ENCODE data around the gene FAM216B. TPM values are rescaled to one million over a fixed set of nuclear protein-coding genes. Genes with fewer than 3 reads are reported as not detected.

Gene FAM216B
- total and polyA plus RNA-seq, 8 donors: 0.41 to 17.5 (median 9.3) TPM

GRCh38 chr13:42740753-42741152 is 40.6 kb upstream of the FAM216B start:
- Histone ChIP-seq H3K27ac (no peak overlapping the region), H3K27me3 (no peaks in the 10 kb centered on the region), H3K36me3 (no peaks in the 10 kb centered on the region), H3K9me3 (no peaks in the 10 kb centered on the region), H3K4me3 (no peak overlapping the region), H3K4me1 (no peaks in the 10 kb centered on the region)
- peak in 3 of 4 donors; percentile 60 to 66 (median 63) for DNase-seq
- TF ChIP-seq, protein P1, sequence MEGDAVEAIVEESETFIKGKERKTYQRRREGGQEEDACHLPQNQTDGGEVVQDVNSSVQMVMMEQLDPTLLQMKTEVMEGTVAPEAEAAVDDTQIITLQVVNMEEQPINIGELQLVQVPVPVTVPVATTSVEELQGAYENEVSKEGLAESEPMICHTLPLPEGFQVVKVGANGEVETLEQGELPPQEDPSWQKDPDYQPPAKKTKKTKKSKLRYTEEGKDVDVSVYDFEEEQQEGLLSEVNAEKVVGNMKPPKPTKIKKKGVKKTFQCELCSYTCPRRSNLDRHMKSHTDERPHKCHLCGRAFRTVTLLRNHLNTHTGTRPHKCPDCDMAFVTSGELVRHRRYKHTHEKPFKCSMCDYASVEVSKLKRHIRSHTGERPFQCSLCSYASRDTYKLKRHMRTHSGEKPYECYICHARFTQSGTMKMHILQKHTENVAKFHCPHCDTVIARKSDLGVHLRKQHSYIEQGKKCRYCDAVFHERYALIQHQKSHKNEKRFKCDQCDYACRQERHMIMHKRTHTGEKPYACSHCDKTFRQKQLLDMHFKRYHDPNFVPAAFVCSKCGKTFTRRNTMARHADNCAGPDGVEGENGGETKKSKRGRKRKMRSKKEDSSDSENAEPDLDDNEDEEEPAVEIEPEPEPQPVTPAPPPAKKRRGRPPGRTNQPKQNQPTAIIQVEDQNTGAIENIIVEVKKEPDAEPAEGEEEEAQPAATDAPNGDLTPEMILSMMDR (IDR thresholded peaks at IDR 0.05): no peak
- ATAC-seq: no peak
- intact Hi-C loops (cut with DNase I): no loop called here

GRCh38 chr13:42741914-42742313 is 39.5 kb upstream of the FAM216B start:
- intact Hi-C loops (cut with DNase I): no loop called here
- DNase-seq (no peak), ATAC-seq (no peak)
- TF ChIP-seq, protein P1 (IDR thresholded peaks at IDR 0.05): no peak
- Histone ChIP-seq H3K27ac (no peak overlapping the region), H3K4me3 (no peak overlapping the region), H3K4me1 (no peaks in the 10 kb centered on the region), H3K9me3 (no peaks in the 10 kb centered on the region), H3K27me3 (no peaks in the 10 kb centered on the region), H3K36me3 (no peaks in the 10 kb centered on the region)

DNA sequence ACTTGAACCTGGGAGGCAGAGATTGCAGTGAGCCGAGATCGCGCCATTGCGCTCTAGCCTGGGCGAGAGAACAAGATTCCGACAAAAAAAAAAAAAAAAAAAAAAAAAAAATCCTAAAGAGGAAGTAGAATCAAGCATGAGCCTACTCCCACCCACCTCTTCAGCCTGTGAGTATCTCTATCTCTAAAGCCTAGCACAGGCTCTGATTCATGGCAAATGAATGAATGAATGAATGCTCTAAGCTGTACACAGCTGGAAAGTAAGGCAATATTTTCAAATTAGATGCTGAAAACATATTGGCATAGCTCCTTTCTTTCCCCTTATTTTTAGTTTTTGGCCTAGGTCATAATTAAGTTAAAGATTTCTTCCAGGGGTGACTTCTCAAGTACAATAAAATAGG is 35.7 kb upstream of the FAM216B start:
- no peaks in the 10 kb centered on the region for H3K9me3 ChIP-seq
- no peak overlapping the region for H3K27ac ChIP-seq
- ATAC-seq (no peak), DNase-seq (no peak)
- intact Hi-C loops (cut with DNase I): no loop called here
- TF ChIP-seq, protein P1 (IDR thresholded peaks at IDR 0.05): no peak
- H3K36me3 ChIP-seq: no peaks in the 10 kb centered on the region
- no peaks in the 10 kb centered on the region for H3K4me1 ChIP-seq
- H3K27me3 ChIP-seq: no peaks in the 10 kb centered on the region
- H3K4me3 ChIP-seq: no peak overlapping the region

GRCh38 chr13:42746866-42747265 is 34.5 kb upstream of the FAM216B start:
- no peak overlapping the region for H3K27ac ChIP-seq
- ATAC-seq (no peak), DNase-seq (no peak)
- no peaks in the 10 kb centered on the region for H3K9me3 ChIP-seq
- H3K36me3 ChIP-seq: no peaks in the 10 kb centered on the region
- H3K4me3 ChIP-seq: no peak overlapping the region
- intact Hi-C loops (cut with DNase I): no loop called here
- H3K27me3 ChIP-seq: no peaks in the 10 kb centered on the region
- H3K4me1 ChIP-seq: no peaks in the 10 kb centered on the region
- TF ChIP-seq, protein P1 (IDR thresholded peaks at IDR 0.05): no peak

- Histone ChIP-seq H3K9me3 (no peaks in the 10 kb centered on the region), H3K4me3 (no peak overlapping the region), H3K27me3 (no peaks in the 10 kb centered on the region), H3K27ac (no peak overlapping the region), H3K36me3 (no peaks in the 10 kb centered on the region), H3K4me1 (no peaks in the 10 kb centered on the region)
- peak; percentile 64 for ATAC-seq
- intact Hi-C loops (cut with DNase I): no loop called here
- TF ChIP-seq, protein P1 (IDR thresholded peaks at IDR 0.05): no peak
- DNase-seq: peak in 1 of 4 donors; percentile 51
Observed at GRCh38 chr13:42747399-42747873, 33.9 kb upstream of the FAM216B start.

Measured in left lung (tissue), 10 donors.